Measurements from ENCODE around the gene TRIM14.
A peak's percentile ranks its signal among the peaks of the same experiment; 100 is the strongest.
"Not testable (repeated sequence)": the region's sequence is repeated elsewhere in the genome, so short reads cannot be mapped to it uniquely, and the experiment has no call there.

Gene TRIM14

DNA sequence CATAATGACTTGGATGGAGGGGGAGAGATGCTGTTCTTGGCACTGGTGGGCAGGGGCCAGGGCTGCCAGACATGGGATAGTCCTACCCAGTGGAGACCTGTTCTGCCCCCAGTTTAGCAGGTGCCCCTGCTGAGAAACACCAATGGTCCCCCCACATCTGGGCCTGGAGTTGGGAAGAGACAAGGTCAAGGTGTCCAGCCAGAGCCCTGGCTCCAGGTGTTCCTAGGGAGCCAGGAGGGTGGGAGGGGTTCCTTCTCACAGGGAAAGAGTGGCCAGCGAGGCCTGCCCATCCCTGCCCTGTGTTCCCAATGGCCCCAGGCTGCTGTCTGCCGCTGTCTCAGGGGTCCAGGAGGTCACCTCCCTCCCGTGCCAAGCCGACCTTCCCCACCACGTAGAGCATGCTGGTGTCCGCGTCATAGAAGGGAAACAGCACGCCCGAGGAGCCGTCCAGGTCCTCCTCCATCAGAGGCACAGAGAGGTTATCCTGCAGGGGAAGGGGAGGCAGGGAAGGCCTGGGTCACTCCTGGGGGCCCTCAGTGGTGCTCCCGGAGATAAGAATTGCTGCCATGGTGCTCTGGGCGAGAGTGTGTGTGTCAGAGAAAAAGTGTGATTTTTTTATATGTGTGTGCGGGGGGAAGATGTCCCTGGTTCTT lies 11.7 kb upstream of the TRIM14 start:
- DNase-seq = peak; percentile 13
- Mint-ChIP-seq H3K9me3 (no peaks in the 10 kb centered on the region), H3K36me3 (ENCODE audit: low read depth) (peaks cover 36% of the 10 kb centered on the region), H3K27me3 (no peaks in the 10 kb centered on the region), H3K4me3 (no peak overlapping the region), H3K4me1 (ENCODE audit: low read depth) (no peaks in the 10 kb centered on the region), H3K27ac (peak overlapping the region; percentile 19)

DNA sequence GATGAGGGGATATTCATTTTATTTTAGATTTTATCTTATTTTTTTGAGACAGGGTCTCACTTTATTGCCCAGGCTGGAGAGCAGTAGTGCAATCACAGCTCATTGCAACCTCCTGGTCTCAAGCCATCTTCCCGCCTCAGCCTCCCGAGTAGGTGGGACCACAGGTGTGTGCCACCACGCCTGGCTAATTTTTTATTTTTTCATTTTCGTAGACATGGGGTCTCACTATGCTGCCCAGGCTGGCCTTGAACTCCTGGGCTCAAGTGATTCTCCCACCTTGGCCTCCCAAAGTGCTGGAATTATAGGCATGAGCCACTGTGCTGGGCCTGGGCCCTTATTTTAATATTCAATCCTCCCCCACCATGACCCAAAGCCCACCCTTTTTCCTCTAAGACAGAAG lies 11.0 kb upstream of the TRIM14 start:
- H3K4me3 Mint-ChIP-seq; DNase-seq; H3K9me3 Mint-ChIP-seq; H3K27me3 Mint-ChIP-seq; H3K4me1 Mint-ChIP-seq (ENCODE audit: low read depth); H3K27ac Mint-ChIP-seq: not testable (repeated sequence)
- H3K36me3 Mint-ChIP-seq (ENCODE audit: low read depth) = peaks cover 38% of the 10 kb centered on the region

DNA sequence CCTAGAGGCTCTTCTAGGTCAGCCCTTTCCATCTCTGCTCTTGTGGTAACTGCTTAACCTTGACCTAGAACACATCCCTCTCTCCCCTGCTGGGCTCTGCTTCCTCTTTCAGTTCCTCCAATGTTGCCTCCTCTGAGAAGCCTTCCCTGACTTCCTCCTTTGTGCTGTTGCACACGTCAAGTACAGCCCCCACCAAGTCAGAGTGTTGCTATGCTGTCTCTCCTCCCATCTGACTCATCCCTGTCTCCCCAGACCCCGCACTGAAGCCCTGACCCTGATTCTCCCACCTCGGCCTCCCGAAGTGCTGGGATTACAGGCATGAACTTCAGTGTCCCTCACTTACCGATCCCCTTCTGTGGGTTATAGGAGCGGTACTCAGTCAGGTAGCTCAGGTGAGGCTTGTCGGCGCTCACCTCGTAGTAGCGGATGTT lies 10.4 kb upstream of the TRIM14 start:
- no peaks in the 10 kb centered on the region for H3K4me1 Mint-ChIP-seq (ENCODE audit: low read depth)
- peak overlapping the region; percentile 58 for H3K27ac Mint-ChIP-seq
- no peak for DNase-seq
- no peak overlapping the region for H3K4me3 Mint-ChIP-seq
- no peaks in the 10 kb centered on the region for H3K9me3 Mint-ChIP-seq
- peaks cover 40% of the 10 kb centered on the region for H3K36me3 Mint-ChIP-seq (ENCODE audit: low read depth)
- no peaks in the 10 kb centered on the region for H3K27me3 Mint-ChIP-seq

DNA sequence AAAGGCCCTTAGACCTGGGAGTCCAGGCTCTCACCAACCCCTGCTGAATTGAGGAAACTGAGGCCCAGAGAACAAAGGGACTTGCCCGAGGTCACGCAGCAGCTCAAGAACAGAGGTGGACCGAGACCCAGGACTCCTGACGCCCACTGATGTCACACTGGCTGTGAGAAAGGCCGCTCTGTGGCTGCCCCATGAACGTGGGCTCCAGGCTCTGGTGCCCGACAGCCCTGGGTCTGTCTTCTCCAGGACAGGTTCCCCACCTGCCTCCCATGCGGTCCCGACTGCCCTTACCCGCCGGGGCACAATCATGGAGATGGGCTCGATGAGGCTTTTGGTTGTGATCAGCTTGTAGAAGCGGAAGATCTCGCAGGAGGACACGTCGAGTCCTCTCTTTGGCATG lies 9.3 kb upstream of the TRIM14 start:
- no peaks in the 10 kb centered on the region for H3K27me3 Mint-ChIP-seq
- no peak overlapping the region for H3K27ac Mint-ChIP-seq
- H3K4me1 Mint-ChIP-seq (ENCODE audit: low read depth) = no peaks in the 10 kb centered on the region
- no peak overlapping the region for H3K4me3 Mint-ChIP-seq
- peaks cover 41% of the 10 kb centered on the region for H3K36me3 Mint-ChIP-seq (ENCODE audit: low read depth)
- DNase-seq = no peak
- H3K9me3 Mint-ChIP-seq = no peaks in the 10 kb centered on the region

DNA sequence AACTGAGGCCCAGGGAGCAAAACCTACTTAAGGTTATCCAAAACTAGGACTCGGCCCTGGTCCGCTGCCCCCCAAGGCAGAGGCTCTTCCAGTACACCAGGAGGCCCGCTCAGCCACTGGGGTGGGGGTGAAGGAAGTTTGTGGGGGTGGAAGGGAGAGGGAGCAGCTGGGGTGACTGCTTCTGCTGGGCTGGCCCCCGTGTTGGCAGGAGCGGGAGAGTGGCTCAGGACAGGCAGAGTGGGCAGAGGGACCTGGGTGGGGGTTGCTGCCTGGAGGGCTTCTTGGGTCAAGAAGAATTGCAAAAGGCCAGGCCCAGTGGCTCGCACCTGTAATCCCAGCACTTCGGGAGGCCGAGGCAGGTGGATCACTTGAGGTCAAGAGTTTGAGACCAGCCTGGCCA lies 8.2 kb upstream of the TRIM14 start:
- DNase-seq = no peak
- H3K4me3 Mint-ChIP-seq = no peak overlapping the region
- H3K9me3 Mint-ChIP-seq = no peaks in the 10 kb centered on the region
- peaks cover 1% of the 10 kb centered on the region for H3K4me1 Mint-ChIP-seq (ENCODE audit: low read depth)
- H3K36me3 Mint-ChIP-seq (ENCODE audit: low read depth) = peaks cover 37% of the 10 kb centered on the region
- H3K27me3 Mint-ChIP-seq = no peaks in the 10 kb centered on the region
- H3K27ac Mint-ChIP-seq = no peak overlapping the region

DNA sequence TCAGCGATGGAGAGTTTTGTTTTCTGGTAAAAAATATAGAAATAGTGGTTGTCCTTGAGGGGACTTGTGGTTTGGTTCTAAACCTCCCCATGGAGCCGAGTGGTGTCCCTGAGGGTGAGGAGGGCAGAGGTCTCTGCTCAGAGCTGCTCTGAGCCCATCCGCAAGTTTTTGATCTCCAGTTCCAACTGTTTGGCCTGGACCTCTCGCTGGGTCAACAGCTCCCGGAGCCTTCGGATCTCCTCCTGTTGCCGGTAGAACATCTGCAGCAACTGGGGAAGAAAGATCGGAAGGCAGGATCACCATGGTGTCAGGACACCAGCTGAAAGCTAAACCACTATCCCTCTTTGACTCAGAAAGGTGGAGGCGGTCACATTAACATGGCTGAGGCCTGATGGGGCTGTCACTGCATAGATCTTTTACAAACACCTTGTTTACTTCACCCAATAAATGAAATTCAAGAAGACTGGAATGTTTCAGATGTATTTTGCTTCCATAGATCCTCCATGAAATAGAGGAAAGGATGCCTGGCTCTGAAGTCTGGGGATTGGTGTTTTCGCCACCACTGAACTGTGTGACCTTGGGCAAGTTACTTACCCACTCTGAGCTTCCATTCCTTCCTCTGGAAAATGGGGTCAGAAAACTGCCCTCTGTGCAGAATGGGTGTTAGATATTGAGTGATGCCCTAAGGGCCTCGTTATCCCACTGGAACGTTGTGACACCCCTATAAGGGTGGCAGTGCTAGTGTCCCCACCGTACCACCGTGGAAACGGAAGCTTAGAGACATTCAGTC lies 5.8 kb upstream of the TRIM14 start:
- Mint-ChIP-seq H3K36me3 (ENCODE audit: low read depth) (peaks cover 27% of the 10 kb centered on the region), H3K9me3 (no peaks in the 10 kb centered on the region), H3K27me3 (no peaks in the 10 kb centered on the region), H3K27ac (peak overlapping the region; percentile 30), H3K4me1 (ENCODE audit: low read depth) (peaks cover 23% of the 10 kb centered on the region), H3K4me3 (no peak overlapping the region)
- no peak for DNase-seq

DNA sequence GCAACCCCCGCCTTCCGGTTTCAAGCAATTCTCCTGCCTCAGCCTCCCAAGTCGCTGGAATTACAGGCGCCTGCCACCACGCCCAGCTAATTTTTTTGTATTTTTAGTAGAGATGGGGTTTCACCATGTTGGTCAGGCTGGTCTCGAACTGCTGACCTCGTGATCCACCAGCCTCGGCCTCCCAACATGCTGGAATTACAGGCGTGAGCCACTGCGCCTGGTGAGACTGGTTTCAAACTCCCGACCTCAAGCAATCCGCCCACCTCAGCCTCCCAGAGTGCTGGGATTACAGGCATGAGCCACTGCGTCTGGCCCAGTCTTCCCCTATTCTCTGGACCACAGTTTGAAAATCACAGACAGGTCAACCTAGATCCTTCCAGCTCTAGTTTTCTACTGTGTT lies 5.1 kb upstream of the TRIM14 start:
- H3K4me3 Mint-ChIP-seq, H3K27ac Mint-ChIP-seq, H3K27me3 Mint-ChIP-seq, DNase-seq, H3K9me3 Mint-ChIP-seq: not testable (repeated sequence)
- Mint-ChIP-seq H3K4me1 (ENCODE audit: low read depth) (peaks cover 29% of the 10 kb centered on the region), H3K36me3 (ENCODE audit: low read depth) (peaks cover 30% of the 10 kb centered on the region)

DNA sequence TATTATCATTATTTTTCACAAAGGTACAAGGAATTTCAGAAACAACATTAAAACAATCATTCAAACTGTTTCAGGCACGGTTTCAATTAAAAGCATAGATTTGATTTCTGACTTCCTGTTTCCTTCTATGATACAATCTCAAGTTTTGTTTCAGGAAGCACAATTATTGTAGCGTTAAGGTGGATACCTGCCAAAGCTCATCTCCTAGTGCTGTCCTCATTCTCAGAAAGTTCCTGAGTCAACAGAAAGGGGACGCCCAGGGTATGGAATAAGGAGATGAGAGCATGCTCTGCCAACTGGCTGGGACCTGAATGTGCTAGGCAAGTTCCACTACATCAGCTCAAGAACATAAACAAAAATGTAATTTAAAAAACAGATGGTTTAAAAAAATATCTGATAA lies 2.0 kb upstream of the TRIM14 start:
- H3K27me3 Mint-ChIP-seq = no peaks in the 10 kb centered on the region
- H3K4me1 Mint-ChIP-seq (ENCODE audit: low read depth) = peaks cover 46% of the 10 kb centered on the region
- peak overlapping the region; percentile 83 for H3K27ac Mint-ChIP-seq
- H3K9me3 Mint-ChIP-seq = no peaks in the 10 kb centered on the region
- no peak for DNase-seq
- H3K36me3 Mint-ChIP-seq (ENCODE audit: low read depth) = peaks cover 44% of the 10 kb centered on the region
- no peak overlapping the region for H3K4me3 Mint-ChIP-seq

DNA sequence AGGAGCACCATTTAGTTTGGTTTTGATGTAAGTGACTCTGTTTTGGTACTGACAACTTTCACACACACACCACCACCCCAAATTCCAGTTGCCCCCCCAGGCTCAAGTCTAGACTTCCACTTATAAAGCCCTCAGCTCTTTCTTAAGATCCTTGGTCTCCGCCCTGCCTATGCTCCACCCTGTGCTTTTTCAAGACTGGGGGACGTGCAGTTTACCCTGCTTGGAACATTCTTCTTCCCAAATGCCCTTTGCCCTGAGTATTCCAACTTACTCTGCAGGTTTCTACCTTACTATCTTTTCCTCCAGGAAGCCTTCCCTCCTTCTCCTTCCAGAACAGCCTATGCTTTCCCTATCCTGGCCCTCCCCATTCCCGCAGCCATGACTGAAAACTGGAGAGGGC lies 1.5 kb upstream of the TRIM14 start:
- Mint-ChIP-seq H3K27ac (peak overlapping the region; percentile 83), H3K9me3 (no peaks in the 10 kb centered on the region), H3K27me3 (no peaks in the 10 kb centered on the region), H3K4me3 (peak overlapping the region; percentile 90), H3K36me3 (ENCODE audit: low read depth) (peaks cover 50% of the 10 kb centered on the region), H3K4me1 (ENCODE audit: low read depth) (peaks cover 46% of the 10 kb centered on the region)
- no peak for DNase-seq

DNA sequence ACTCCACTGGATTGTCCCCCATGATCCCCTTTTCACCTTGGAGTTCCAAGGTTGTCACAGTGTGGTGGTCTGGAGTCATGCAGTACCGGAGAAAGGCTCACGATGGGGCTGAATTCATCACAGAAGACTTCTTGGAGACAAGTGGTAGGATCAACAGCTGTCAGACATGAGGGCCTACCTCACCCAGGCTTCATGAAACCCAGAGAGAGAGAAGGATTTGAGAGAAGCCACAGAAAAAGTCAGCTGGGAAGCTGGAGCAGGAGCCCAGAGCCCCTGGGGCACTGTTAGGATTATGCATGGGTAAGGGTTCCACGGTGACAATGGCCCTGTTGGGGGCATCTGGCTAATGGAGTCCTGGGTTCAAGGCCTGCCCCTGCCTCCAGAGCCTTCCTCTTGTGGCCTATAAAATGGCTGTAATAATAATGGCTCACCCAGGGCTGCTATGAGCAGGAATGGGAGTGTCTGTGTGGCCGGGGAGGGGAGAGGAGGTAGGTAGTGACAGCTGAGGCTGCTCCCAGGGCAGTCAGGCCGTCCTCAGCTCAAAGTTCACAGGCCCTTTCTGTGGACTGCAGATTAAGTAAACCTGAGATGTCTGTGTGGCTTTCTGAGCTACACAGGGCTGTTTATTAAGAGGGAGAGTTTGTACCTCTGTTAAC lies 910 bp downstream of the TRIM14 start:
- Mint-ChIP-seq H3K27me3 (no peaks in the 10 kb centered on the region), H3K36me3 (ENCODE audit: low read depth) (peaks cover 47% of the 10 kb centered on the region), H3K4me3 (peak overlapping the region; percentile 90), H3K4me1 (ENCODE audit: low read depth) (peaks cover 55% of the 10 kb centered on the region), H3K9me3 (no peaks in the 10 kb centered on the region), H3K27ac (peak overlapping the region; percentile 97)
- peak; percentile 64 for DNase-seq

DNA sequence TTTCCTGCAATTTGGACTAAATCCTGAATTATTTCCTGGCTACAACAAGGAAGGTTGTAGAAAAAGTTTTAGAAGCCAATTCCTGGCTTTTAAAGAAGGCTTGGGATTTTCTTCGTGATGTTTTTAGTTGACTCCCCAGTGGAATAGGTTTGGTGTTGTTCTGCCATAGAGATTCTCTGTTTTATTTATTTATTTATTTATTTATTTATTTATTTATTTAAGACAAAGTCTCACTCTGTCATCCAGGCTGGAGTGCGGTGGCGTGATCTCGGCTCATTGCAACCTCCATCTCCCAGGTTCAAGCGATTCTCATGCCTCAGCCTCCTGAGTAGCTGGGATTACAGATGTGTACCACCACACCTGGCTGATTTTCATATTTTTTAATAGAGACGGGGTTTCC lies 1.9 kb downstream of the TRIM14 start:
- not testable (repeated sequence) for DNase-seq, H3K4me3 Mint-ChIP-seq, H3K27ac Mint-ChIP-seq, H3K9me3 Mint-ChIP-seq, H3K27me3 Mint-ChIP-seq
- Mint-ChIP-seq H3K4me1 (ENCODE audit: low read depth) (peaks cover 57% of the 10 kb centered on the region), H3K36me3 (ENCODE audit: low read depth) (peaks cover 50% of the 10 kb centered on the region)

DNA sequence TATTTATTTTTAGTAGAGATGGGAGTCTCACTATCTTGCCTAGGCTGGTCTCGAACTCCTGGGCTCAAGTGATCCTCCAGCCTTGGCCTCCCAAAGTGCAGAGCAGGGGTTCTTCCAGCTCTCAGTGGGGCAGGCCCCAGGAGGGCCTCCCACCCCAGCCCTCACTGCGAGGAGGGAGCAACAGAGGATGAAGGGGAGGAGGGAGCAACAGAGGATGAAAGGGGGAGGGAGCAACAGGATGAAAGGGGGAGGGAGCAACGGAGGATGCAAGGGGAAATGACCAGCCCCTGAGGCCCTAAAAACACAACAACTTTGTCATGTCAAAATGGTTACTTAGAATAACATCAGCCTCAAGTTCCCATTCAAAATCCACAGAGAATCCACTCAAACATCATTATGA lies 10.0 kb downstream of the TRIM14 start:
- peak overlapping the region; percentile 43 for H3K4me3 Mint-ChIP-seq

DNA sequence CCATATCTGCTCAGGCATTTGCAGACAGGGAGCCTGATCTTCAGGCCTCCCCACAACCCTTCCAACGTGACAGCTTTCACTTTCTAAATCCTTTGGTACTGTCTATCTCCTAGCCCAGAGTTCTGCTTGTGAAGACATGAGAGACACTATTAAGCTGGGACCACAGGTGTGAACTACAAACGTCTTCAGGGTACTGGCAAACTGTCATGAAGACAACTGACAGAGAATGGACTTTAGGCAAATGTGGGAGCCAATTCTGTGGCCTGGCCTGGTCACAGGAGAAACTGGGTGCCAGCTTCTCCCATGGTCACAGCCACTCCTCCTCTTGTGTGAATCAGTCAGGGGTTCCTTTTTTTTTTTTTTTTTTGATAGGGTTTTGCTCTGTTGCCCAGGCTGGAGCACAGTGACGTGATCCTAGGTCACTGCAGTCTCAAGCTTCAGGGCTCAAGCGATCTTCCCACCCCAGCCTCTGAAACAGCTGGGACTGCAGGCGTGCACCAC lies 10.4 kb downstream of the TRIM14 start:
- peak overlapping the region; percentile 43 for H3K4me3 Mint-ChIP-seq
- H3K9me3 Mint-ChIP-seq = no peaks in the 10 kb centered on the region
- H3K4me1 Mint-ChIP-seq (ENCODE audit: low read depth) = peaks cover 81% of the 10 kb centered on the region
- H3K27ac Mint-ChIP-seq = peak overlapping the region; percentile 93
- H3K27me3 Mint-ChIP-seq = no peaks in the 10 kb centered on the region
- H3K36me3 Mint-ChIP-seq (ENCODE audit: low read depth) = peaks cover 80% of the 10 kb centered on the region
- DNase-seq = peak; percentile 52

More for the DNA sequence above, 10.0 kb downstream of the TRIM14 start:
- DNase-seq = no peak
- H3K4me1 Mint-ChIP-seq (ENCODE audit: low read depth) = peaks cover 79% of the 10 kb centered on the region
- H3K9me3 Mint-ChIP-seq = no peaks in the 10 kb centered on the region
- no peaks in the 10 kb centered on the region for H3K27me3 Mint-ChIP-seq
- H3K36me3 Mint-ChIP-seq (ENCODE audit: low read depth) = peaks cover 76% of the 10 kb centered on the region
- H3K27ac Mint-ChIP-seq = peak overlapping the region; percentile 93

DNA sequence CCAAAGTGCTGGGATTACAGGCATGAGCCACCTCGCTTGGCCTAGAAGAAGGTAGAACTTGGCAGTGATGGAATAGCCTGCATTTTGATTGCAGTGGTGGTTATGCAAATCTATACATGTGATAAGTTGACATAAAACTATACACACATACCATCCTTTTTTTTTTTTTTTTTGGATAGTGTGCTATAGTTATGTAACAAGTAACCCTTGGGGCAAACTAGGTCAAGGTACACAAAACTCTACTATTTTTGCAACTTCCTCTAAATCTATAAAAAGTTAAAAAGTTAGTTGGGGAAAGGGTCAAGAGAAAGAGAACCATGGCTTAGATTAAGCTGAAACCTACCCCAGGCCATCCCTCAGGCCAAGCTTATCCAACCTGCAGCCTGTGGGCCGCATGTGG lies 11.1 kb downstream of the TRIM14 start:
- Mint-ChIP-seq H3K4me3 (peak overlapping the region; percentile 43), H3K27ac (peak overlapping the region; percentile 93), H3K27me3 (no peaks in the 10 kb centered on the region), H3K36me3 (ENCODE audit: low read depth) (peaks cover 80% of the 10 kb centered on the region), H3K4me1 (ENCODE audit: low read depth) (peaks cover 82% of the 10 kb centered on the region), H3K9me3 (no peaks in the 10 kb centered on the region)
- no peak for DNase-seq

DNA sequence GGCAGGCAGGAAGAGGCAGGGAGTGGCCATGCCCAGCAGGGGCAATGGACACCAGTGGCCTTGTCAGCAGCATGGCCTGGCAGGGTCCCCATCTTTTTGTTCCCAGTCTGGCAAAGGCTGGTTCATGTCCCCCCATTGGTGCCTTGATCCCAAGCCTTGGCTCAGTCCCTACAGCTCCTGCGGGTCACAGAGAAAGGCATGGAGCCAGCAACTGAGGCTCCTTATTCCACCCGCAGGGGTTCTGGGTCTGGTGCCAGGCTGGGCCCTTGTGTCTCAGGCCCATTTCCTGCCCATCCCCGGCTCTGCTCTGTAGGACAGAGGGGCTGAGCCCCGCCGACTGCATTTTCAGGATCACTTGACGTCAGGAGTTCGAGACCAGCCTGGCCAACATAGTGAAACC lies 14.0 kb downstream of the TRIM14 start:
- Mint-ChIP-seq H3K4me1 (ENCODE audit: low read depth) (peaks cover 90% of the 10 kb centered on the region), H3K4me3 (no peak overlapping the region), H3K27ac (no peak overlapping the region), H3K36me3 (ENCODE audit: low read depth) (peaks cover 76% of the 10 kb centered on the region), H3K27me3 (no peaks in the 10 kb centered on the region), H3K9me3 (no peaks in the 10 kb centered on the region)
- DNase-seq = no peak

Data from activated T-cell treated with anti-CD3 and anti-CD28 coated beads, Interleukin-2, amount 50 U/mL, for 24 hours (primary cell).